Spleen (tissue), 7 donors: ENCODE data around the gene CDHR3.

ENCODE experiments used
- POLR2A ChIP-seq, 3 donors: fragments of 450-650 bp; IDR thresholded peaks; one replicate each; pipeline ENCODE4 v1.5.1; 2017; ENCODE audit warnings: antibody characterized with exemption in 3 of 3, mild to moderate bottlenecking in 1 of 3
- TF ChIP-seq, protein P1 (sequence below), 11 experiments: fragments of 200-600 bp in 7 of 11; fragments of 450-650 bp in 4 of 11; sonication (generic) in 4 of 11; IDR thresholded peaks in 8 of 11; conservative IDR thresholded peaks in 3 of 11; 1 replicate in 7 of 11; 2 replicates in 4 of 11; pipeline versions ENCODE4 v1.4.0 to v1.8.0; 2016 to 2021; ENCODE audit warnings: antibody characterized with exemption in 11 of 11, inconsistent platforms in 4 of 11, mild to moderate bottlenecking in 1 of 11
- donor health status: DM: no; HTN: no; CAD: no; lungs with moderate emphysema.
- donor health status: DM: no; HTN: no; CAD: no.
- donor health status: DM: no; HTN: no; CAD: no.

DNA sequence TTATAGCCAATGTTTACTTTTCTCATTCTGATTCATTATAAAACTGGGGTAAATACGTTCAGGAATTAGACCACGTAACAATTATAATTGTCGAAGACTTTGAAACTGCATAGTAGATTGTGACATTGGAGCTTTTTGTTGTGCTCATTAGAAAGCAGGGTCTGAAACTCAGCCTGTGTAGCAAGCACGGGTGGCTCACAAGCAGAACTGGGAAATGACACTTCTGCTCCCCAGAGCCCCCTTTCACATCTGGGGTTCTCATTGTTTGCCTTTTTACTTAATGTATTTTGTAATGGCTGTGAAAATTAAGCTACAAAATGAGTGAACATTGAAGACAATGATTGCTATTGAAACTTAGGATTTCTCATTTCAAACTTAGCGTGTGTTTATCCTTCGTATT, 72.9 kb downstream of the CDHR3 start:
- TF ChIP-seq, protein P1, sequence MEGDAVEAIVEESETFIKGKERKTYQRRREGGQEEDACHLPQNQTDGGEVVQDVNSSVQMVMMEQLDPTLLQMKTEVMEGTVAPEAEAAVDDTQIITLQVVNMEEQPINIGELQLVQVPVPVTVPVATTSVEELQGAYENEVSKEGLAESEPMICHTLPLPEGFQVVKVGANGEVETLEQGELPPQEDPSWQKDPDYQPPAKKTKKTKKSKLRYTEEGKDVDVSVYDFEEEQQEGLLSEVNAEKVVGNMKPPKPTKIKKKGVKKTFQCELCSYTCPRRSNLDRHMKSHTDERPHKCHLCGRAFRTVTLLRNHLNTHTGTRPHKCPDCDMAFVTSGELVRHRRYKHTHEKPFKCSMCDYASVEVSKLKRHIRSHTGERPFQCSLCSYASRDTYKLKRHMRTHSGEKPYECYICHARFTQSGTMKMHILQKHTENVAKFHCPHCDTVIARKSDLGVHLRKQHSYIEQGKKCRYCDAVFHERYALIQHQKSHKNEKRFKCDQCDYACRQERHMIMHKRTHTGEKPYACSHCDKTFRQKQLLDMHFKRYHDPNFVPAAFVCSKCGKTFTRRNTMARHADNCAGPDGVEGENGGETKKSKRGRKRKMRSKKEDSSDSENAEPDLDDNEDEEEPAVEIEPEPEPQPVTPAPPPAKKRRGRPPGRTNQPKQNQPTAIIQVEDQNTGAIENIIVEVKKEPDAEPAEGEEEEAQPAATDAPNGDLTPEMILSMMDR (IDR thresholded peaks at IDR 0.05 in 8 of 11, conservative IDR thresholded peaks at IDR 0.05 in 3 of 11): no peak
- TF ChIP-seq POLR2A (IDR thresholded peaks at IDR 0.05): no peak
